ENCODE data around the gene TMEM150A. TPM values are rescaled to one million over a fixed set of nuclear protein-coding genes. Genes with fewer than 3 reads are reported as not detected.

Gene TMEM150A
- total RNA-seq (ENCODE audit: low replicate concordance): 7.2 and 12.5 TPM in 2 replicates

GRCh38 chr2:85602476-85603234, at the start of gene TMEM150A:
TMEM150A (minus strand) TSS chr2:85602698; CDS start chr2:85601948, 750 bp downstream.
- Histone ChIP-seq H3K27ac (peak within 1 kb of the TSS; percentile 31), H2AFZ (replicated peaks) (peak within 1 kb of the TSS; percentile 83), H3K4me3 (peak within 1 kb of the TSS; percentile 89), H3K9me3 (ENCODE audit: low read depth) (no peaks in the 10 kb centered on the region), H3K79me2 (ENCODE audit: low read depth) (peaks cover 16% of the 10 kb centered on the region), H3K9ac (peak within 1 kb of the TSS; percentile 50), H3K27me3 (no peaks in the 10 kb centered on the region), H3F3A (ENCODE audit: low read depth) (peaks cover 24% of the 10 kb centered on the region), H3K4me1 (peaks cover 4% of the 10 kb centered on the region), H4K20me1 (ENCODE audit: low read depth) (peaks cover 22% of the 10 kb centered on the region), H3K4me2 (peak within 1 kb of the TSS; percentile 99), H3K36me3 (no peaks in the 10 kb centered on the region)
- peak within 1 kb of the TSS; percentile 46 for H3K27ac Mint-ChIP-seq
- peaks cover 25% of the 10 kb centered on the region for H3K4me1 Mint-ChIP-seq
- peak within 1 kb of the TSS; percentile 89 for H3K4me3 Mint-ChIP-seq
- peaks cover 7% of the 10 kb centered on the region for H3K27me3 Mint-ChIP-seq (ENCODE audit: insufficient read depth, low read depth)
- H3K9me3 Mint-ChIP-seq: no peaks in the 10 kb centered on the region
- H3K36me3 Mint-ChIP-seq: peaks cover 10% of the 10 kb centered on the region
- TF ChIP-seq CTCF (IDR thresholded peaks at IDR 0.05) (peak; percentile 45), EZH2 (IDR thresholded peaks at IDR 0.05) (no peak)
- peak; percentile 96 for DNase-seq (ENCODE audit: low spot score)

GRCh38 chr2:85652056-85652455, 49.6 kb upstream of the TMEM150A start:
- H3K36me3 Mint-ChIP-seq: peaks cover 28% of the 10 kb centered on the region
- no peak overlapping the region for H3K27ac Mint-ChIP-seq
- no peaks in the 10 kb centered on the region for H3K27me3 ChIP-seq
- no peak overlapping the region for H3K27ac ChIP-seq
- no peak overlapping the region for H3K9ac ChIP-seq
- no peaks in the 10 kb centered on the region for H3F3A ChIP-seq (ENCODE audit: low read depth)
- H3K79me2 ChIP-seq (ENCODE audit: low read depth): no peaks in the 10 kb centered on the region
- no peak overlapping the region for H3K4me3 Mint-ChIP-seq
- H3K9me3 ChIP-seq (ENCODE audit: low read depth): no peaks in the 10 kb centered on the region
- DNase-seq (ENCODE audit: low spot score): no peak
- no peak overlapping the region for H3K4me3 ChIP-seq
- H3K36me3 ChIP-seq: peaks cover 3% of the 10 kb centered on the region
- H3K4me1 ChIP-seq: no peaks in the 10 kb centered on the region
- no peak overlapping the region for H3K4me2 ChIP-seq
- no peak for TF ChIP-seq EZH2 (IDR thresholded peaks at IDR 0.05)
- no peak for TF ChIP-seq CTCF (IDR thresholded peaks at IDR 0.05)
- TF ChIP-seq EZH2phosphoT487 (IDR thresholded peaks at IDR 0.05): no peak
- H2AFZ ChIP-seq (replicated peaks): no peak overlapping the region
- H3K4me1 Mint-ChIP-seq: no peaks in the 10 kb centered on the region
- H3K27me3 Mint-ChIP-seq (ENCODE audit: insufficient read depth, low read depth): peaks cover 2% of the 10 kb centered on the region
- no peaks in the 10 kb centered on the region for H4K20me1 ChIP-seq (ENCODE audit: low read depth)
- no peaks in the 10 kb centered on the region for H3K9me3 Mint-ChIP-seq

GRCh38 chr2:85651097-85651496, 48.6 kb upstream of the TMEM150A start:
- H3K4me3 Mint-ChIP-seq: no peak overlapping the region

More at GRCh38 chr2:85651097-85651496, 48.6 kb upstream of the TMEM150A start:
- H3F3A ChIP-seq (ENCODE audit: low read depth): no peaks in the 10 kb centered on the region
- H3K4me3 ChIP-seq: no peak overlapping the region
- H3K4me2 ChIP-seq: no peak overlapping the region
- no peak overlapping the region for H3K9ac ChIP-seq
- H3K9me3 ChIP-seq (ENCODE audit: low read depth): no peaks in the 10 kb centered on the region
- no peak overlapping the region for H3K27ac ChIP-seq
- H3K79me2 ChIP-seq (ENCODE audit: low read depth): no peaks in the 10 kb centered on the region
- no peaks in the 10 kb centered on the region for H3K4me1 ChIP-seq
- peaks cover 3% of the 10 kb centered on the region for H3K36me3 ChIP-seq
- H3K27me3 ChIP-seq: no peaks in the 10 kb centered on the region
- no peak overlapping the region for H2AFZ ChIP-seq (replicated peaks)
- no peaks in the 10 kb centered on the region for H3K4me1 Mint-ChIP-seq
- TF ChIP-seq EZH2 (IDR thresholded peaks at IDR 0.05) (no peak), CTCF (IDR thresholded peaks at IDR 0.05) (no peak), EZH2phosphoT487 (IDR thresholded peaks at IDR 0.05) (no peak)
- no peak overlapping the region for H3K27ac Mint-ChIP-seq
- no peaks in the 10 kb centered on the region for H4K20me1 ChIP-seq (ENCODE audit: low read depth)
- no peaks in the 10 kb centered on the region for H3K9me3 Mint-ChIP-seq
- peaks cover 2% of the 10 kb centered on the region for H3K27me3 Mint-ChIP-seq (ENCODE audit: insufficient read depth, low read depth)
- DNase-seq (ENCODE audit: low spot score): no peak
- peaks cover 33% of the 10 kb centered on the region for H3K36me3 Mint-ChIP-seq

All from neural progenitor cell (in vitro differentiated cells).